Measurements from ENCODE around the gene OR4K15.
"Not testable (repeated sequence)": the region's sequence is repeated elsewhere in the genome, so short reads cannot be mapped to it uniquely, and the experiment has no call there.

OR4K15 gene

DNA sequence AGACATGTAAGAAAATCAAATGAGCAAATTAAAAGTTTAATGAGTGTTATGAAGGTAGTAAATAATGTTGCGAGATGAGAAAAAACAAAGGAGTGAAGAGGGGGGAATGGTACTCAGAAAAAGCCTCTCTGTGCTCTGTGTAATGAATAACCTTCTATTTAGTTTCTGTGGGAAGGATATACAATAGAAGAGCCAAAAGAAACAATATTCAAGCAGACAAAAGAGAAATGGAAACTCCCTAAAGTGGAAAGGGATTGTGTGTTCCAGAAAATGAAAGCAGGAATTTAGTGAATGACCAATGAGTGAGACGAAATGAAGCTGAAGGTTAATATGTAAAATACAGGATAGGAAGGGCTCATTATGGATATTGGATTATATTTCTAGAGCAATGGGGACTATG, 26.2 kb upstream of the OR4K15 start:
- Histone ChIP-seq H3K27ac (ENCODE audit: low read length) (no peak overlapping the region), H3K27me3 (ENCODE audit: low read depth, low read length) (no peaks in the 10 kb centered on the region), H3K79me2 (ENCODE audit: low read length) (no peaks in the 10 kb centered on the region), H3K36me3 (replicated peaks; ENCODE audit: low read depth, low read length) (no peaks in the 10 kb centered on the region), H3K4me3 (ENCODE audit: low read length) (no peak overlapping the region), H3K4me1 (ENCODE audit: low read length) (no peaks in the 10 kb centered on the region), H4K20me1 (ENCODE audit: insufficient read depth, low read length) (no peaks in the 10 kb centered on the region), H2AFZ (ENCODE audit: low read depth, low read length) (no peak overlapping the region), H3K4me2 (ENCODE audit: low read length) (no peak overlapping the region), H3K9ac (ENCODE audit: low read length) (no peak overlapping the region), H3K9me3 (ENCODE audit: insufficient read depth, low read length) (no peaks in the 10 kb centered on the region)
- TF ChIP-seq, protein P1, sequence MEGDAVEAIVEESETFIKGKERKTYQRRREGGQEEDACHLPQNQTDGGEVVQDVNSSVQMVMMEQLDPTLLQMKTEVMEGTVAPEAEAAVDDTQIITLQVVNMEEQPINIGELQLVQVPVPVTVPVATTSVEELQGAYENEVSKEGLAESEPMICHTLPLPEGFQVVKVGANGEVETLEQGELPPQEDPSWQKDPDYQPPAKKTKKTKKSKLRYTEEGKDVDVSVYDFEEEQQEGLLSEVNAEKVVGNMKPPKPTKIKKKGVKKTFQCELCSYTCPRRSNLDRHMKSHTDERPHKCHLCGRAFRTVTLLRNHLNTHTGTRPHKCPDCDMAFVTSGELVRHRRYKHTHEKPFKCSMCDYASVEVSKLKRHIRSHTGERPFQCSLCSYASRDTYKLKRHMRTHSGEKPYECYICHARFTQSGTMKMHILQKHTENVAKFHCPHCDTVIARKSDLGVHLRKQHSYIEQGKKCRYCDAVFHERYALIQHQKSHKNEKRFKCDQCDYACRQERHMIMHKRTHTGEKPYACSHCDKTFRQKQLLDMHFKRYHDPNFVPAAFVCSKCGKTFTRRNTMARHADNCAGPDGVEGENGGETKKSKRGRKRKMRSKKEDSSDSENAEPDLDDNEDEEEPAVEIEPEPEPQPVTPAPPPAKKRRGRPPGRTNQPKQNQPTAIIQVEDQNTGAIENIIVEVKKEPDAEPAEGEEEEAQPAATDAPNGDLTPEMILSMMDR (IDR thresholded peaks at IDR 0.05; ENCODE audit: low read depth, low read length) = no peak
- no peak for TF ChIP-seq EZH2phosphoT487 (IDR thresholded peaks at IDR 0.05; ENCODE audit: low read depth)

DNA sequence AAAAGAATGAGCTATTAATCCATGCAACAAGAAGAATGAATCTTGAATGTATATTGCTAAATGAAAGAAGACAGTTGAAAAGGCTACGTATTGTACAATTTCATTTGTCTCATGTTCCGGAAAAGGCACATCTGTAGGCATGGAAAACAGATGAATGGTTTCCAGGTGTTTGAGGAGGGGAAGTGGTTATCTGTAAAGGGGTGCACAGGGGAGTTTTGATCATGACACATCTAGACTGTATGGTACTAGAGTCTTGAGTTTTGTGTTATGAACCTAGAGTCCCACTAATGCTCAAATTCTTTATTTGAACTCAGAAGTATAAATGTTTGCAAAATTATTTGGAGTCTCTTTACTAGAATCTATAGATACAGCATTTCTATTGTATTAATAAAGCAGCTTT, 5.7 kb upstream of the OR4K15 start:
- not testable (repeated sequence) for H3K36me3 ChIP-seq (replicated peaks; ENCODE audit: low read depth, low read length); H3K9me3 ChIP-seq (ENCODE audit: insufficient read depth, low read length); H2AFZ ChIP-seq (ENCODE audit: low read depth, low read length); H3K9ac ChIP-seq (ENCODE audit: low read length); H3K27ac ChIP-seq (ENCODE audit: low read length); H4K20me1 ChIP-seq (ENCODE audit: insufficient read depth, low read length); H3K4me1 ChIP-seq (ENCODE audit: low read length); H3K4me3 ChIP-seq (ENCODE audit: low read length); H3K4me2 ChIP-seq (ENCODE audit: low read length); H3K27me3 ChIP-seq (ENCODE audit: low read depth, low read length); H3K79me2 ChIP-seq (ENCODE audit: low read length)

DNA sequence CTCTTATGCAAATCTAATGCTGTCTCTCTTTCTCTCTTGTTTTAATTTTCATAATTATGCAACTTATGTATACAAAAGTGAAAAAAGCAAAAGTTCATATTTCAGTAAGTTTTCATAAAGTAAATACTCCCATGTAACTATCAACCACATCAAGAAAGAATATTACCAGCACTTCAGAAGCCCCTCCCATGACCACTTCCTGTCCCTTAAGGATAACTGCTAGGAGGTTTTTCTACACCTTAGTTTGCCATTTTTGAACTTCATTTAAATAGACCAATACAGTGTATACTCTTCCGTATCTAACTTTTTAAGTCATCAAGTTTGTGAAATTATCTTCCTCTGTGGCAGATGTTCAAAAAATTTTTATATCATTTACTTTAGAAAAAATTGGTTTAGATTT, 547 bp upstream of the OR4K15 start:
- no peaks in the 10 kb centered on the region for H3K79me2 ChIP-seq (ENCODE audit: low read length)
- no peak overlapping the region for H3K4me2 ChIP-seq (ENCODE audit: low read length)
- no peak overlapping the region for H3K27ac ChIP-seq (ENCODE audit: low read length)
- H3K4me3 ChIP-seq (ENCODE audit: low read length) = no peak overlapping the region
- H3K27me3 ChIP-seq (ENCODE audit: low read depth, low read length) = no peaks in the 10 kb centered on the region
- H3K9ac ChIP-seq (ENCODE audit: low read length) = no peak overlapping the region
- H2AFZ ChIP-seq (ENCODE audit: low read depth, low read length) = no peak overlapping the region
- TF ChIP-seq, protein P1 (IDR thresholded peaks at IDR 0.05; ENCODE audit: low read depth, low read length) = no peak
- TF ChIP-seq EZH2phosphoT487 (IDR thresholded peaks at IDR 0.05; ENCODE audit: low read depth) = no peak
- H4K20me1 ChIP-seq (ENCODE audit: insufficient read depth, low read length) = no peaks in the 10 kb centered on the region
- H3K4me1 ChIP-seq (ENCODE audit: low read length) = no peaks in the 10 kb centered on the region
- no peaks in the 10 kb centered on the region for H3K9me3 ChIP-seq (ENCODE audit: insufficient read depth, low read length)
- no peaks in the 10 kb centered on the region for H3K36me3 ChIP-seq (replicated peaks; ENCODE audit: low read depth, low read length)

DNA sequence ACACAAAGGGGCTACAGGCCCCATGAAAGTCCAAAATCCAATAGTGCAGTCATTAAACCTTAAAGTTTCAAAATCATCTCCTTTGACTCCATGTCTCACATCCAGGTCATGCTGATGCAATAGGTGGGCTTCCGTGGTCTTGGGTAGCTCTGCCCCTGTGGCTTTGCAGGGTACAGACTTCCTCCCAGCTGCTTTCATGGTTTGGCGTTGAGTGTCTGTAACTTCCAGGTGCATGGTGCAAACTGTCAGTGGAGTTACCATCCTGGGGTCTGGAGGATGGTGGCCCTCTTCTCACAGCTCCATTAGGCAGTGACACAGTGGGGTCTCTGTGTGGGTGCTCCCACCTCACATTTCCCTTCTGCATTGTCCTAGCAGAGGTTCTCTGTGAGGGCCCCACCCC, 18.0 kb downstream of the OR4K15 start:
- H3K4me2 ChIP-seq (ENCODE audit: low read length) = no peak overlapping the region
- H3K4me1 ChIP-seq (ENCODE audit: low read length) = no peaks in the 10 kb centered on the region
- TF ChIP-seq, protein P1 (IDR thresholded peaks at IDR 0.05; ENCODE audit: low read depth, low read length) = no peak
- TF ChIP-seq EZH2phosphoT487 (IDR thresholded peaks at IDR 0.05; ENCODE audit: low read depth) = no peak
- H3K36me3 ChIP-seq (replicated peaks; ENCODE audit: low read depth, low read length) = no peaks in the 10 kb centered on the region
- no peaks in the 10 kb centered on the region for H3K27me3 ChIP-seq (ENCODE audit: low read depth, low read length)
- no peak overlapping the region for H3K27ac ChIP-seq (ENCODE audit: low read length)
- no peak overlapping the region for H3K4me3 ChIP-seq (ENCODE audit: low read length)
- no peak overlapping the region for H3K9ac ChIP-seq (ENCODE audit: low read length)
- no peaks in the 10 kb centered on the region for H3K9me3 ChIP-seq (ENCODE audit: insufficient read depth, low read length)
- H3K79me2 ChIP-seq (ENCODE audit: low read length) = no peaks in the 10 kb centered on the region
- H4K20me1 ChIP-seq (ENCODE audit: insufficient read depth, low read length) = no peaks in the 10 kb centered on the region
- H2AFZ ChIP-seq (ENCODE audit: low read depth, low read length) = no peak overlapping the region

DNA sequence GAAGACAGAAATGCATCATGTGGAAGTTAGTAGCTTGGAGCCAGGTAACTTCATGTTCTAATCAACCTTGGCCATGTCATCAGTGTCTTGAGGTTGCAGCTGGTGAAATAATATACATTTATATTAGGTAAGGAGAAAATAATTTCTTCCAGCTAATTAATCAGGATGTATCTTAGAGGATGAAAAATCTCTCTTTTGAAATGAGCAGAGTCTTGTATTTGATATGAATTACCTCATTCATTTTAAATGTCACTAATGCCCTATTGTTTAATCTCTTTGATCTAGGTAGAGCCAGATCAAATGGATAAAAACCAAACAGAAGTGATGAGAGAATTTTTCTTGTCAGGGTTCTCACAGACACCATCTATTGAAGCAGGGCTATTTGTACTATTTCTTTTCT, 26.5 kb downstream of the OR4K15 start, which contains the start of gene OR4Q2:
OR4Q2 (plus strand) TSS at position 301 of the 400 bp plus-strand sequence.
- H3K4me2 ChIP-seq (ENCODE audit: low read length) = no peak within 1 kb of the TSS
- H3K79me2 ChIP-seq (ENCODE audit: low read length) = no peaks in the 10 kb centered on the region
- no peaks in the 10 kb centered on the region for H3K27me3 ChIP-seq (ENCODE audit: low read depth, low read length)
- no peak within 1 kb of the TSS for H3K4me3 ChIP-seq (ENCODE audit: low read length)
- H4K20me1 ChIP-seq (ENCODE audit: insufficient read depth, low read length) = no peaks in the 10 kb centered on the region
- H2AFZ ChIP-seq (ENCODE audit: low read depth, low read length) = no peak within 1 kb of the TSS
- no peaks in the 10 kb centered on the region for H3K36me3 ChIP-seq (replicated peaks; ENCODE audit: low read depth, low read length)
- H3K4me1 ChIP-seq (ENCODE audit: low read length) = no peaks in the 10 kb centered on the region
- no peak for TF ChIP-seq EZH2phosphoT487 (IDR thresholded peaks at IDR 0.05; ENCODE audit: low read depth)
- TF ChIP-seq, protein P1 (IDR thresholded peaks at IDR 0.05; ENCODE audit: low read depth, low read length) = no peak
- no peak within 1 kb of the TSS for H3K9ac ChIP-seq (ENCODE audit: low read length)
- no peaks in the 10 kb centered on the region for H3K9me3 ChIP-seq (ENCODE audit: insufficient read depth, low read length)
- no peak within 1 kb of the TSS for H3K27ac ChIP-seq (ENCODE audit: low read length)

Measured in OCI-LY3 (cell line).